Measurements from ENCODE around the gene STK17B. TPM values are rescaled to one million over a fixed set of nuclear protein-coding genes. Genes with fewer than 3 reads are reported as not detected.

The STK17B gene
- total RNA-seq, 1 experiment from 2014 or later = 58.0 TPM

- CTCF ChIA-PET = interaction anchor here (0.6 to 1.0 kb wide), 2 partner anchors 106 to 1206 kb away, joined by 4 read pairs; no protein-coding TSS in a partner anchor
- intact Hi-C loops (cut with micrococcal nuclease; ENCODE audit: unreplicated experiment) = loop anchor here (1.0 to 2.0 kb wide), 4 partner anchors 39 to 160 kb away; no protein-coding TSS in a partner anchor
Measured at GRCh38 chr2:196170606-196171247, 651 bp downstream of the STK17B start.

GRCh38 chr2:196170213-196170605 is 1.2 kb downstream of the STK17B start:
- no peak for TF ChIP-seq CTCF (IDR thresholded peaks at IDR 0.05; ENCODE audit: insufficient read depth in 1 of 2, low read depth in 1 of 2, low read length in 1 of 2, severe bottlenecking in 1 of 2, unreplicated experiment in 1 of 2)
- Mint-ChIP-seq H3K4me1 (ENCODE audit: low read depth, unreplicated experiment) (peaks cover 42% of the 10 kb centered on the region), H3K4me3 (ENCODE audit: unreplicated experiment) (peak overlapping the region; percentile 97), H3K9me3 (ENCODE audit: unreplicated experiment) (no peaks in the 10 kb centered on the region), H3K27me3 (ENCODE audit: insufficient read depth, unreplicated experiment) (no peaks in the 10 kb centered on the region), H3K27ac (ENCODE audit: unreplicated experiment) (peak overlapping the region; percentile 83), H3K36me3 (ENCODE audit: insufficient read depth, unreplicated experiment) (peaks cover 28% of the 10 kb centered on the region)
- H3K36me3 ChIP-seq (ENCODE audit: control insufficient read depth, insufficient read depth, low read length) = no peaks in the 10 kb centered on the region
- POLR2A ChIA-PET = interaction anchor here (0.6 to 2.1 kb wide), 5 partner anchors 26 to 310 kb away, joined by 3 to 12 read pairs (median 6); no protein-coding TSS in a partner anchor
- BruUV-seq (replicated peaks) = TSS peak; percentile 33
- peaks cover 24% of the 10 kb centered on the region for H3K4me1 ChIP-seq
- H3K9me3 ChIP-seq = no peaks in the 10 kb centered on the region
- intact Hi-C loops (cut with micrococcal nuclease; ENCODE audit: unreplicated experiment) = loop anchor here (1.0 to 2.0 kb wide), 2 partner anchors 39 to 161 kb away; no protein-coding TSS in a partner anchor
- peak overlapping the region; percentile 96 for H3K4me3 ChIP-seq (ENCODE audit: low read depth, low read length)
- H3K27me3 ChIP-seq (replicated peaks; ENCODE audit: control insufficient read depth, insufficient read depth, low read length) = no peaks in the 10 kb centered on the region
- CTCF ChIA-PET = interaction anchor here (0.6 to 0.9 kb wide), 2 partner anchors 102 to 1206 kb away, joined by 3 to 4 read pairs; partner anchors contain the start of gene DNAH7
- DNase-seq = peak; percentile 39 to 45

More at GRCh38 chr2:196170606-196171247, 651 bp downstream of the STK17B start:
- Mint-ChIP-seq H3K9me3 (ENCODE audit: unreplicated experiment) (no peaks in the 10 kb centered on the region), H3K4me1 (ENCODE audit: low read depth, unreplicated experiment) (peaks cover 37% of the 10 kb centered on the region), H3K27ac (ENCODE audit: unreplicated experiment) (peak overlapping the region; percentile 83), H3K36me3 (ENCODE audit: insufficient read depth, unreplicated experiment) (peaks cover 28% of the 10 kb centered on the region), H3K4me3 (ENCODE audit: unreplicated experiment) (peak overlapping the region; percentile 97), H3K27me3 (ENCODE audit: insufficient read depth, unreplicated experiment) (no peaks in the 10 kb centered on the region)
- H3K9me3 ChIP-seq = no peaks in the 10 kb centered on the region
- POLR2A ChIA-PET = interaction anchor here (0.6 to 2.1 kb wide), 6 partner anchors 26 to 310 kb away, joined by 3 to 12 read pairs (median 6); no protein-coding TSS in a partner anchor
- peaks cover 21% of the 10 kb centered on the region for H3K4me1 ChIP-seq
- no peak for TF ChIP-seq CTCF (IDR thresholded peaks at IDR 0.05; ENCODE audit: insufficient read depth in 1 of 2, low read depth in 1 of 2, low read length in 1 of 2, severe bottlenecking in 1 of 2, unreplicated experiment in 1 of 2)
- H3K36me3 ChIP-seq (ENCODE audit: control insufficient read depth, insufficient read depth, low read length) = no peaks in the 10 kb centered on the region
- peak overlapping the region; percentile 96 for H3K4me3 ChIP-seq (ENCODE audit: low read depth, low read length)
- H3K27me3 ChIP-seq (replicated peaks; ENCODE audit: control insufficient read depth, insufficient read depth, low read length) = no peaks in the 10 kb centered on the region
- no TSS peak for BruUV-seq (replicated peaks)
- DNase-seq = no peak

- no TSS peak for BruUV-seq (replicated peaks)
- ChIA-PET POLR2A (no interaction called here), CTCF (interaction anchor here (0.7 to 0.9 kb wide), 2 partner anchors 101 to 103 kb away, joined by 3 read pairs; partner anchors contain the start of gene DNAH7)
- intact Hi-C loops (cut with micrococcal nuclease; ENCODE audit: unreplicated experiment) = no loop called here
- peak overlapping the region; percentile 96 for H3K4me3 ChIP-seq (ENCODE audit: low read depth, low read length)
- Mint-ChIP-seq H3K27ac (ENCODE audit: unreplicated experiment) (peak overlapping the region; percentile 36), H3K9me3 (ENCODE audit: unreplicated experiment) (no peaks in the 10 kb centered on the region), H3K4me3 (ENCODE audit: unreplicated experiment) (peak overlapping the region; percentile 97), H3K27me3 (ENCODE audit: insufficient read depth, unreplicated experiment) (no peaks in the 10 kb centered on the region), H3K4me1 (ENCODE audit: low read depth, unreplicated experiment) (peaks cover 49% of the 10 kb centered on the region), H3K36me3 (ENCODE audit: insufficient read depth, unreplicated experiment) (peaks cover 31% of the 10 kb centered on the region)
- peaks cover 28% of the 10 kb centered on the region for H3K4me1 ChIP-seq
- no peak for TF ChIP-seq CTCF (IDR thresholded peaks at IDR 0.05; ENCODE audit: insufficient read depth in 1 of 2, low read depth in 1 of 2, low read length in 1 of 2, severe bottlenecking in 1 of 2, unreplicated experiment in 1 of 2)
- no peaks in the 10 kb centered on the region for H3K9me3 ChIP-seq
- H3K36me3 ChIP-seq (ENCODE audit: control insufficient read depth, insufficient read depth, low read length) = no peaks in the 10 kb centered on the region
- no peaks in the 10 kb centered on the region for H3K27me3 ChIP-seq (replicated peaks; ENCODE audit: control insufficient read depth, insufficient read depth, low read length)
- DNase-seq = no peak
Measured at GRCh38 chr2:196169516-196169915, 1.9 kb downstream of the STK17B start.
